HG03354 (cell line): Measurements from ENCODE around the gene JMJD8.

Source experiments
- ATAC-seq: cut with Tn5 transposase; IDR thresholded peaks from one replicate; pipeline ENCODE4 v1.9.1; 2021; ENCODE audit warnings: mild to moderate bottlenecking; ENCODE audit not compliant: unreplicated experiment, poor library complexity, severe bottlenecking

JMJD8 gene

DNA sequence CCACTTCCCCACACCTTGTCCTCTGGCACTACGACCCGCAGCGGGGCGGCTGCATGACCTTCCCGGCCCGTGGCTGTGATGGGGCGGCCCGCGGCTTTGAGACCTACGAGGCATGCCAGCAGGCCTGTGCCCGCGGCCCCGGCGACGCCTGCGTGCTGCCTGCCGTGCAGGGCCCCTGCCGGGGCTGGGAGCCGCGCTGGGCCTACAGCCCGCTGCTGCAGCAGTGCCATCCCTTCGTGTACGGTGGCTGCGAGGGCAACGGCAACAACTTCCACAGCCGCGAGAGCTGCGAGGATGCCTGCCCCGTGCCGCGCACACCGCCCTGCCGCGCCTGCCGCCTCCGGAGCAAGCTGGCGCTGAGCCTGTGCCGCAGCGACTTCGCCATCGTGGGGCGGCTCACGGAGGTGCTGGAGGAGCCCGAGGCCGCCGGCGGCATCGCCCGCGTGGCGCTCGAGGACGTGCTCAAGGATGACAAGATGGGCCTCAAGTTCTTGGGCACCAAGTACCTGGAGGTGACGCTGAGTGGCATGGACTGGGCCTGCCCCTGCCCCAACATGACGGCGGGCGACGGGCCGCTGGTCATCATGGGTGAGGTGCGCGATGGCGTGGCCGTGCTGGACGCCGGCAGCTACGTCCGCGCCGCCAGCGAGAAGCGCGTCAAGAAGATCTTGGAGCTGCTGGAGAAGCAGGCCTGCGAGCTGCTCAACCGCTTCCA, 50.6 kb downstream of the JMJD8 start:
- no peak for ATAC-seq

DNA sequence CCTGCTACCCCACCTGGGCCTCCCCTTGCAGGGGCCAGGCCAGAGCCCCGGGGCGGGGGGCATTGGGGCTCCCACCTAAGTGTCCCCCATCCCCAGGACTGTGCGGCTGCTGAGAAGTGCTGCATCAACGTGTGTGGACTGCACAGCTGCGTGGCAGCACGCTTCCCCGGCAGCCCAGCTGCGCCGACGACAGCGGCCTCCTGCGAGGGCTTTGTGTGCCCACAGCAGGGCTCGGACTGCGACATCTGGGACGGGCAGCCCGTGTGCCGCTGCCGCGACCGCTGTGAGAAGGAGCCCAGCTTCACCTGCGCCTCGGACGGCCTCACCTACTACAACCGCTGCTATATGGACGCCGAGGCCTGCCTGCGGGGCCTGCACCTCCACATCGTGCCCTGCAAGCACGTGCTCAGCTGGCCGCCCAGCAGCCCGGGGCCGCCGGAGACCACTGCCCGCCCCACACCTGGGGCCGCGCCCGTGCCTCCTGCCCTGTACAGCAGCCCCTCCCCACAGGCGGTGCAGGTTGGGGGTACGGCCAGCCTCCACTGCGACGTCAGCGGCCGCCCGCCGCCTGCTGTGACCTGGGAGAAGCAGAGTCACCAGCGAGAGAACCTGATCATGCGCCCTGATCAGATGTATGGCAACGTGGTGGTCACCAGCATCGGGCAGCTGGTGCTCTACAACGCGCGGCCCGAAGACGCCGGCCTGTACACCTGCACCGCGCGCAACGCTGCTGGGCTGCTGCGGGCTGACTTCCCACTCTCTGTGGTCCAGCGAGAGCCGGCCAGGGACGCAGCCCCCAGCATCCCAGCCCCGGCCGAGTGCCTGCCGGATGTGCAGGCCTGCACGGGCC, 51.4 kb downstream of the JMJD8 start:
- ATAC-seq, result no peak

DNA sequence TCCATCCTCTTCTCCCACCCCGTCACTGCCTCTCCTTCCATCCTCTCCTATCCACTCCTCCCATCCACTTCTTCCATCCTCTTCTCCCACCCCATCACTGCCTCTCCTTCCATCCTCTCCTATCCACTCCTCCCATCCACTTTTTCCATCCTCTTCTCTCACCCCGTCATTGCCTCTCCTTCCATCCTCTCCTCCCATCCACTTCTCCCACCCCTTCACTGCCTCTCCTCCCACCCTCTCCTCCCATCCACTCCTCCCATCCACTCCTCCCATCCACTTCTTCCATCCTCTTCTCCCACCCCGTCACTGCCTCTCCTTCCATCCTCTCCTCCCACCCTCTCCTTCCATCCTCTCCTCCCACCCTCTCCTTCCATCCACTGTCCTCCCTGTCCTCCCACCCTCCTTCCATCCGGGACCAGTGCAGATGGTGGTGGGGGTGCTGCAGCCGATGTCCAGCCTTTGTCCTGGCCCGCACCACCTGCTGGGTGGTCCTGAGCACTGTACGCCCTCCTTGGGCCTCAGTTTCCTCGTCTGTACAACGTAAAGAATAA, 52.3 kb downstream of the JMJD8 start:
- ATAC-seq, result no peak
